GM15510 (cell line): ENCODE results near the gene PAQR8.

ENCODE experiments used
- POLR2A ChIP-seq: IDR thresholded peaks from 3 replicates; pipeline ENCODE4 v1.6.1; 2011; ENCODE audit warnings: borderline replicate concordance; ENCODE audit not compliant: insufficient read length; ENCODE audit errors: extremely low read depth

Gene PAQR8

DNA sequence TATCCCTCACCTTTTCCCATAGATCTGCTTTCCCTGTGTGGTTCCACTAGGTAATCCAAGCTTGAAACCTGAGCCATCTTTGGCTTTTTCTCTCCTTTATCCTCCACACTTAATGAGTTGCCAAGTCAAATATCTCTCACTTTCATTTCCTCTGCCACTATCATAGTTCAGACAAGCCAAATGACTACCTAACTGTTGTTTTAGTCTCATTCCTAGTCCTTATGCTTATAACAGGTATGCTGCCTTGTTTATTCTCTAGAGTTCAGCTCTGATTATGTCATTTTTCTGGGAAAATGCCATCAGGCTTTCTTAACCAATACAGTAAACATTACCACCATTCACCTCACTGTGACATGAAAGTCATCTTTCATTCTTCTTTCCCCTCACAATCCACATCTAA is 64.7 kb downstream of the PAQR8 start:
- TF ChIP-seq POLR2A: no peak

DNA sequence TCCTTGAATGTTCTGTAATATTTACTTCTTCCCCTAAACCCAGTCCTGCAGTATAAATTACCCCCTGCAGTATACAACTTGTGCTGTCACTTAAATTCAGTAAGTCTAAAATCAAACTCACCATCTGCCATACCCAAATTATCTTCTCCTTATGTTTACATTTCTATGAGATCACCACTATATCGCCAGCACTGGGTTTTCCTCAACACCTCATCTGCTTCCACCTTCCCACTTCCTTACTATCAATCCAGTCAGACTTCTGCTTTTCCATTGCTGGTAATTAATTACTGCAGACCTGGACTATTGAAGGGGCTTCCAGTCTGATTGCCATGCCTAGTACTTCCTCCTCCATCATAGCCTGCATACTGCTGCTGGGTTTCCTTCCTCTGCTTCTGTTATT is 73.4 kb downstream of the PAQR8 start:
- TF ChIP-seq POLR2A: no peak

DNA sequence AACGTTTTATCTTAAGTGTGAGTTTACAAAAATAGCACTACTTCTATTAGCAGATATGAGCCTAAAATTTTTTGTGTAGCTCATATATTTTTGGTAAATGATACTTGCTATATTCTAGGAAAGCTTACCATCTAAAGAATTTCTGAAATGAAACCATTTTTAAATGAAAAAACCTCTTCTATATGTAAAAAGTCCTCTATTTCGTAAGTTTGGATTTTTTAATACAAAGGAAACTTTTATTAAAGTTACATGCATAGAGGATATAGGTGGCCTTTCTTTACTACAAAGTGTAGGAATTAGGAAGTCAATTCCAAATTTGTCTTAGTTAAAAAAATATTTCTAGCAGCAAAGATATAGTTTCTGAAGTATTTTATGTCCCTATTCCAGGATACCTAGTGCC is 77.0 kb downstream of the PAQR8 start:
- TF ChIP-seq POLR2A: no peak

DNA sequence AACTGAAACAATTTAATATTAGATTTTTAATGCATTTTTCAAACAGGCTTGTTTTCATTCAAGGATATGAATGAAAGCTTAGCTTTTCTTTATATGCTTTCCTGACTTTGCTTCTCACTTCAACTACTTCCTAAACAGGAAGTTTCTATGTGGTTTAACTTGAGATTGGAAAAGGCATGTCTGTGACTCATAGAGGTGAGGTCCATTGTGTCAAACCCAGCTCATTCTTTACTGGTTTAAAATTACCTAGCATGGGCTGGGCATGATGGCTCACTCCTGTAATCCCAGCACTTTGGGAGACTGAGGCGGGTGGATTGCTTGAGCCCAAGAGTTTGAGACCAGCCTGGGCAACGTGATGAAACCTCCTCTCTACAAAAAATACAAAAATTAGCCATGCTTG is 92.6 kb downstream of the PAQR8 start:
- no peak for TF ChIP-seq POLR2A

DNA sequence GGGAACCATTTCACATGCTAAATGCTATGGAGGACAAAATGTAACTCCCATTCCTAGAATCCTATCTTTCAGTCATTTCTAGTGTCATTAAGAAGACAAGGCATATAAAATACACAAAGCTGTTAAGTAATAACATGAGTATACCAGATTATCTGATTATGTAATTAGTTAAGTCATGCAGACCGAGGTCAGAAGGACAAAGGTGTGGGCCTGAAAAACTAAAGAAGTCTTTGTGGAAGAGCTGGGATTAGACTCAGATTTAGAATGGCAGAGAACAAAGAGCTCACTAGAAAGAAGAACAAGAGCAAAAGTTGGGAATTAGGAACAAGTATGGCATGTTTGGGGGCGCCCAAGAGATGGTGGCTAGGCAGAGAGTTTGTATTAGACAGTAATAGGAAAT is 95.1 kb downstream of the PAQR8 start:
- no peak for TF ChIP-seq POLR2A
